ENCODE data around the gene SERPINC1.

- TF ChIP-seq CTCF (IDR thresholded peaks at IDR 0.05) (no peak), EZH2phosphoT487 (IDR thresholded peaks at IDR 0.05) (no peak)
Observed at GRCh38 chr1:173870252-173871075, 46.7 kb downstream of the SERPINC1 start.
